ENCODE results near the gene CYB561A3.

DNA sequence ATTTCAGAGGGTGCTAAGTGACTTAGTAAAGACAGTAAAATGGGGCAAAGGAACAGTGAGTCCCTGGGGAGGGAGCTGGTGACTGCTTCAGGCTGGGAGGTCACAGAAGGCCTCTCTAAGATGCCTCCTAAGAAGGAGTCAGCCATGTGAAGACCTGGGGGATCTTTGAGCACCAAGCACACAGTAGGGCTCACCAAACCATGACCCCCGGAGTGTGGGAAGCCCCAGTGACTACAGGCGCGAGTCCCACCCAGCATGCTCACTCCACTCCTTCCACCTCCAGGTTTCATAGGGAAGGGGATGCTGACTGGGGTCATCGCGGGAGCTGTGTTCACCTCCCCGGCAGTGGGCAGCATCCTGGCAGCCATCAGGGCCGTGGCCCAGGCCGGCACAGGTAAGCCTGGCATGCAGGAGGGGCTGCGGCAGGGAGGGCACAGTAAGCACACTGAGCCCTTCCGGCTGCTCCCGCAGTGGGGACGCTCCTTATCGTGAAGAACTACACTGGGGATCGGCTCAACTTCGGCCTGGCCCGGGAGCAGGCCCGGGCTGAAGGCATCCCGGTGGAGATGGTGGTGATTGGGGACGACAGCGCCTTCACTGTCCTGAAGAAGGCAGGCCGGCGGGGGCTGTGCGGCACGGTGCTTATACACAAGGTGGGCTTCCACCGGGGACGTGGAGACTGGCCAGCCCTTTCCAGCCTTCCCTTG lies 22.7 kb downstream of the CYB561A3 start:
- no peak for TF ChIP-seq POLR2A (IDR thresholded peaks at IDR 0.05; ENCODE audit: low read length)
- no peak for TF ChIP-seq CTCF (IDR thresholded peaks at IDR 0.05)
- TF ChIP-seq REST (IDR thresholded peaks at IDR 0.05) = no peak
- no peak for TF ChIP-seq EP300 (IDR thresholded peaks at IDR 0.05)

All from A549 (cell line).